ENCODE data around the gene ASTN2.

GRCh38 chr9:116844621-116845020 is 570.2 kb downstream of the ASTN2 start:
- TF ChIP-seq POLR2AphosphoS5 (IDR thresholded peaks at IDR 0.05; ENCODE audit: low read depth, low read length) (no peak), CTCF (IDR thresholded peaks at IDR 0.05 in 2 of 3, conservative IDR thresholded peaks at IDR 0.05 in 1 of 3; ENCODE audit: borderline replicate concordance in 1 of 3, insufficient read depth in 1 of 3, low read depth in 2 of 3, low read length in 2 of 3) (no peak), POLR2A (IDR thresholded peaks at IDR 0.05; ENCODE audit: borderline replicate concordance, extremely low read depth, insufficient read depth, insufficient read length) (no peak), REST (IDR thresholded peaks at IDR 0.05; ENCODE audit: low read depth) (no peak), ATF3 (IDR thresholded peaks at IDR 0.05) (no peak), RAD21 (IDR thresholded peaks at IDR 0.05; ENCODE audit: low read depth) (no peak)
